GM10266 (cell line): ENCODE results near the gene TCF4.

Experiments
- DNase-seq: peaks from one replicate; pipeline ENCODE4 v3.0.0; 2012; ENCODE audit errors: extremely low spot score
- TF ChIP-seq, protein P1 (sequence below): IDR thresholded peaks from 2 replicates; pipeline ENCODE4 v1.5.1; 2012; ENCODE audit warnings: mild to moderate bottlenecking, low read depth; ENCODE audit not compliant: control insufficient read depth, insufficient read depth; ENCODE audit errors: missing control alignments

The TCF4 gene

DNA sequence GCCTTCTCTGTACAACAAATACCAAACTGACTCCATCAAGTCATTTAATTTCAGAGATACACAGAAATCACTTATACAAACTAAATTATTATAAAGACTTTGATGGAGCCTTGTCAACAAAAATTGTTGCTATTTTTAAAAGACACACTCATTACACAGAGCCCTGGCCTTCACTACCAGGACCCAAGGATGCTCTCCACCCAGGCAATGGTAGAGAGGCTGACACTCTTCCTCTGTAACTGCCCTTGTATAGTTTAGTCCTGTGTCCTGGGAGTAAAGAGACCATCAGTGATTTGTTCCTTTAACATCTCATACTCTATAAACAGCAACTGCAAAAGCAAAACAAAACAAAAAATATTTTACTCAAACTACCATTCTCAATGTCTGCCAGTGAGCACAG is 173.5 kb downstream of the TCF4 start:
- DNase-seq = no peak

DNA sequence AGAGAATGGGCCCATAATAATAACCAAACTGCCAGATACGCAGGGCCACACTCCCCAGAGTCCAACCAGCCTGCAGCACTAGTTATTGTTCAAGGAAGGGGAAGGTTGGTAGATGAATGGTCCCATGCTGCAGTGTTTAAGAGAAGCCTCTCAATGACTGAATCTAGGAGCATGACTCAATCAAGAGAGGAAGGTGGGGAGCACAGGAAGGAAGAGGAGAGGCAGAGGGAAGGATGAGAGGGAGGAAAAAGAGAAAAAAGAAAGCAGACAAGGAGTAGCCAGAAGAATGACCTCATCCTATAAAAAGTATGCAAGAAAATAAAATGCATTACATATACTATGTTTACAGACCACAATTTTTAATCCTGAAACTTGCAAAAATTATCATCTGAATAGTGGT is 174.5 kb downstream of the TCF4 start:
- no peak for DNase-seq
- TF ChIP-seq, protein P1, sequence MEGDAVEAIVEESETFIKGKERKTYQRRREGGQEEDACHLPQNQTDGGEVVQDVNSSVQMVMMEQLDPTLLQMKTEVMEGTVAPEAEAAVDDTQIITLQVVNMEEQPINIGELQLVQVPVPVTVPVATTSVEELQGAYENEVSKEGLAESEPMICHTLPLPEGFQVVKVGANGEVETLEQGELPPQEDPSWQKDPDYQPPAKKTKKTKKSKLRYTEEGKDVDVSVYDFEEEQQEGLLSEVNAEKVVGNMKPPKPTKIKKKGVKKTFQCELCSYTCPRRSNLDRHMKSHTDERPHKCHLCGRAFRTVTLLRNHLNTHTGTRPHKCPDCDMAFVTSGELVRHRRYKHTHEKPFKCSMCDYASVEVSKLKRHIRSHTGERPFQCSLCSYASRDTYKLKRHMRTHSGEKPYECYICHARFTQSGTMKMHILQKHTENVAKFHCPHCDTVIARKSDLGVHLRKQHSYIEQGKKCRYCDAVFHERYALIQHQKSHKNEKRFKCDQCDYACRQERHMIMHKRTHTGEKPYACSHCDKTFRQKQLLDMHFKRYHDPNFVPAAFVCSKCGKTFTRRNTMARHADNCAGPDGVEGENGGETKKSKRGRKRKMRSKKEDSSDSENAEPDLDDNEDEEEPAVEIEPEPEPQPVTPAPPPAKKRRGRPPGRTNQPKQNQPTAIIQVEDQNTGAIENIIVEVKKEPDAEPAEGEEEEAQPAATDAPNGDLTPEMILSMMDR = no peak

More for the DNA sequence above, 173.5 kb downstream of the TCF4 start:
- TF ChIP-seq, protein P1 = no peak

DNA sequence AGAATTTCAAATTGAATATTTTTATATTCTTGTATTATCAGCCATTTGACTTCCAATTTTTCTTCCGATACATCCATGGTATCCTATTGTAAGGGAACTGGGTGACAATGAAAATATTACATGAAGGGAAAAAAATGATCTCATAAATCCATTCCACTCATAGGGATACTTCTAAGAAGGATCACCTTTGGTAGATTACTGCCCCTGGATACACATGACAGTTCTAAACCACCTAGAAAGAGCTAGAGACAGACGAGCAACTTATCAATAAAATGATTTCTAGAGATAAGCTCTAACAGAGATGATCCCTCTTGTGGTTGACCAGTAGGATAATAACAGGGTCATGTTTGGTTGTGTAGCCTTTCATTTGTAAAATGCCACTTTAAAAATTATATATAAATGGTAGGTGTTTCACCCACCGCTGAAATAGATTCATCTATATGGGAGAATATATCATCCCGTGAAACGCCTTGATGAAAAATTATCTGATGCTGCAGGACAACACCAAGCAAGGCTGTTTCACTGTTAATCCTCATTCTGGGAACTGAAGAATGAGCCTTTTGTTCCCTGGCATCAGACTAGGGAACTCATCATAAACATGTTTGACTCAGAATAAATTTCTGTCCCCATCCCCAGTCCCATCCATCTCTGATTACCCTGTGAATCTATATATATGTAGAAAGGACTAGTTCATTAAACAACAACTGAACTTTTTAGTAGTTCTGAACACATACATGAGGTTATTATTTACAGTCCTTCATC is 180.0 kb downstream of the TCF4 start:
- TF ChIP-seq, protein P1 = no peak
- no peak for DNase-seq

DNA sequence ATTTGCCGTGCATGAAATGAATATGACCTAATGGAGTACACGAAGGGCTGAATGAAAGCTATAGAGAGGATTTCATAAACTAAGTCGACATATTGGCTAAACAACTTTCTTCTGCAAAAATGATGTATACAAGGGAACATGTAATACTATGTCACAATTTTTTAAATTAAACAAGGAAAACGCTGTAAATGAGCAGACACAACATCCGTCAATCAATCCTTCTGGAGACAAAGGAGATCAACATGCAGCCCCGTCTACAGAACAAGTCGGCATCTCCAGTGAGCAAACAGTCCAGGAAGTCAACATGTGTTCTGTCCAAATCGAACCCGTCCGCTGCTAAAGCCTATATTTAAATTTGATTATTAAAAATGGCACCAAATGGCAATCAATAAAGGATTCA is 180.8 kb downstream of the TCF4 start:
- DNase-seq = no peak

DNA sequence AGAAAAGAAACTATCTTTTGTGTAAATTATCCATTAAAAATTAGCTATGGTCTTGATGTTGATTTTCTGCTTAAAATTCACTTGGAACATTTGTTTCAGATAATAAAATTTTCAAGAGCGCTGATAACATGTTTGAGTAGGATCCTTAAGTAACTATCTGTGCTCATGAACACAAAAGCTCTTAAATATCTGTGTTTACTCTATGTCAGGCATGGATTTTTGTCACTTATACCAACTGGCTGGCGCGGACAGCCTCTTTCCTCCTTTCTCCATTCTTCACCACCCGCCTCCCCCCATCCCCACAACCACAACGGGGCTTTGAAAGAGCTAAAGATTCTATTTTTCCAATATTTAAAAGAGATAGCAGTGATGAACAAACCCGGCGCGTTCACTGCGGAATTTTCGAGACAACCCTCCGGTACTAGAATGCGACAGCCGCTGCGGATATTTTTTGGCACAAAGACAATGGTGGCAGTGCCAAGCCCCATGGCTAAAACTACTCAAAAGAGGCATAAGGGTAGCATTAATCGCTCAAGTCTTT is 181.5 kb downstream of the TCF4 start:
- TF ChIP-seq, protein P1 = no peak
- no peak for DNase-seq

More for the DNA sequence above, 180.8 kb downstream of the TCF4 start:
- TF ChIP-seq, protein P1 = no peak

DNA sequence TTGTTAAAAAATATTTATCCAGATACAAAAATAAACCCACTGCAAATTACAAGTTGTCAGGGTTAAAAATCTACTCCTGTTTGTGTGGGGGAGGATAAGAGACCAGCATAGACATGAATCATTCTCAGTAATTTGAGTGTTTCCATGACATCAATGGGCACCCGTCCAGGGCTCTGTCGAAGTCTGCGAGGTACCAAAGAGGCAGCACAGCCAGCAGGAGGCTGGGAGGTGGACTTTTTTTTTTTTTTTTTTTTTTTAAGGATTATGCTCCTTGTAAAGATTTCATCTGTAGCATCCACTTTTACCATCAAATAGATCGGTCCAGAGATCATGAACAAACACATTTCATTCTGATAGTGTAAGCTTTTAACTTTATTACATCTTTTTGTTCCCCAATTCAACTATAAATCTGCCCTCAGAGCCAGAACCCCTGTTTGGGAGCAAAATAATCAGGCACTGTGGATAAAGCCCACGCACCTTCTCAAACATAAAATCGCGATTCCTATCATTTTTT is 182.0 kb downstream of the TCF4 start:
- TF ChIP-seq, protein P1 = no peak
- DNase-seq = peak; percentile 13

DNA sequence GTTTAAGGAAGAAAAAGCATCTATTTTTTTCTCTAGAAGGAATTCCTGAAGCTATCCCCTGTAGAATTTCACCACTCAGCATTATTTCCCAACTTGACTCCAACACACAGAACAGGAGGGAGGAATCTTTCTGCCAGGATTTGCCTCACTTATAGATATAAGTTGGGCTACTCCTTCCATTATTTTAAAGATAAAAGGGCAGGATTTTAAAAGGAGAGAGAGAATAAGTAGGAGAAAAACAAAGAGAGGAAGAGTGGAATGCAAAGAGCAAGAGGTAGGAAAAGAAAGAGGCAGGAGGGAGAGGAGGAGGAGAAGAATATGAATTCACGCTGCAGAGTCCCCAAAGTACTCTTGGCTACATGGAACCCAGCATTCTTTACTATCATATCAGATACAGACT is 182.5 kb downstream of the TCF4 start:
- TF ChIP-seq, protein P1 = no peak
- no peak for DNase-seq
